NCI-H1092 treated with DMSO at 0.1 percent for 48 hours (cell line): ENCODE data around the gene SCNN1A.
"Not testable (repeated sequence)": the region's sequence is repeated elsewhere in the genome, so short reads cannot be mapped to it uniquely, and the experiment has no call there.

ENCODE experiments used
- DNase-seq: peaks from one replicate; lab custom pipeline; 2025; lab: John Stamatoyannopoulos, UW

The SCNN1A gene

GRCh38 chr12:6347367-6348338 is 27.7 kb downstream of the SCNN1A start:
- DNase-seq = no peak

DNA sequence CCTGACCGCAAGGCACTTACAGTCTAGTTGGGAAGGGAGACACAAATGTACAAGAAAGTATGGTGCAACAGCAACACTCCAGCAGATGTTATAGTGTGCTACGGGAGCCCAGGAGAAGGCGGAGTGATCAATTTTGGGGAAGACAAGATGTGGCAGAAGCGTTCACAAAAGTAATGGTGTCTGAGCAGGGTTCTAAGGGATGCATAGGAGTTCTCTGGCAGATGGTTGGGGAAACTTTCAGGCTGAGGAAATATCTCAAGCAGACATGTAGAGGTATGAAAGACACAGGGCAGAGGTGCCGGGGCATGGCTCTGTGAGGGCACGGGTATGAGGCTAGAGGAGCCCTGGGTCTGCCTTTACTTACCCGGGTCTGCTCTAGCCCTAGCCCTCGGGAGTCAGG is 28.4 kb downstream of the SCNN1A start:
- no peak for DNase-seq

DNA sequence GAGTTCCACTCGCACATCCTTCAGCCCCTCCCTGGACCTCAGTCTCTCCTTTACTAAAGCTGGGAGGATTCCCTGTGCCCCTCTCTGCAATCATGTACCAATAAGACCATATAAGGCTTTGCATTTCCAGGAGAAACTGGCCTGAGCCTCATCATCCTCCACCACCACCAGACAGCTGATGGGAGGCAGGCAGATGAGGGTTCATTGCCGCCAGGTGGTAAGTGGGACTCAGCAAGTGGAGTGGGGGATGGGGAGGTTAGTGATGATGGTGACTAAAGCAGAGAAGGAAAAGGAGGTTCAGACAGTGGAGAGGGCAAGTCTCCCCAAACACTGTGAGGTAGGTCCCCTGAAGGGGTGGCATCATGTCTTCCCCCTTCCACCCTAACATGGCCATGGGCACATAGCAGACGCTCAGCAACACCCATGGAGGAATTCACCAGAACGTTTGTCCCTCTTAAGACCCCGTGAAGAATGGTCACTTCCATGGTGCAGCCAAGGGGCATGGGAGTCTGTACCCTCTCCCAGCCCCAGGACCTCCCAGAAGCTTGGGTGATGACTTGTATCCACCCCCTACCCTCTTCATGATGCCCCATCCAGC is 29.0 kb downstream of the SCNN1A start:
- no peak for DNase-seq

- DNase-seq = no peak
Measured at GRCh38 chr12:6345319-6346091, 29.9 kb downstream of the SCNN1A start.

GRCh38 chr12:6344101-6344660 is 31.2 kb downstream of the SCNN1A start:
- not testable (repeated sequence) for DNase-seq

GRCh38 chr12:6343518-6343917 is 31.8 kb downstream of the SCNN1A start:
- no peak for DNase-seq

GRCh38 chr12:6342140-6342889 is 33.0 kb downstream of the SCNN1A start:
- no peak for DNase-seq

DNA sequence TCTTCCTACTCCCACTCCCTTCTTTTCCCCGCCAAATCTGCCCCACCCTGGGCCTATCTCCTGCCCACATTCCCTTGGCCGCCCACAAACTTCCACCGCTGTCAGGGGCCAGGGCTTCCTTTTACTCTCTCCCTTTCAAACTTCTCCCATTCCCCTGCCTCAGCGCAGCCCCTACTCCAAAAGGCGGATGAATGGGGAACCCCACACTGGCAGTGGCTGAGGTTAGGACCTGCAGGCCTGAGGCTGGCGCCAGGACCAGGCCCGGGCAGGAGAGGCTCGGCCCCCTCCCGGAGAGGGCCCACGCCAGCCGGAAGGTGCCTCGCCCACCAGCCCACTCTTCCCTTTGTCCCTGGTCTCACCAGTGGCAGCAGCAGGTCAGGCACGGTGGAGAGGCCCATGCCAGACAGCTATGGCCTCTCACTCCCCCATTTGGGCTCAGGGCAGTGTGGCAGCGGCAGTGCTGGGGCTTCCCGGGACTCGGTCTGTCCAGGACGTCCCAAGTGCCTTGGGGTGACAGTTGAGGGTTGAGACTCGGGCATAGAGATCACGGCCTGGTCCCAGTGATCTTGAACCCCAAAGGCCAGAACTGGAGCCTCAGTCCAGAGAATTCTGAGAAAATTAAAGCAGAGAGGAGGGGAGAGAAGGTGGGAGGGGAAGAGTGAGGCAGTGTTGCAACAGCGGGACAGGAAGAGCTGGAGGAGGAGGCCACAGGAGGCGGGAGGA is 33.8 kb downstream of the SCNN1A start, which contains the start of gene TNFRSF1A:
Gene TNFRSF1A, minus strand, starts transcription at position 660 of the 723 bp plus-strand sequence. Its CDS starts 262 bp downstream, at position 398.
- no peak for DNase-seq

DNA sequence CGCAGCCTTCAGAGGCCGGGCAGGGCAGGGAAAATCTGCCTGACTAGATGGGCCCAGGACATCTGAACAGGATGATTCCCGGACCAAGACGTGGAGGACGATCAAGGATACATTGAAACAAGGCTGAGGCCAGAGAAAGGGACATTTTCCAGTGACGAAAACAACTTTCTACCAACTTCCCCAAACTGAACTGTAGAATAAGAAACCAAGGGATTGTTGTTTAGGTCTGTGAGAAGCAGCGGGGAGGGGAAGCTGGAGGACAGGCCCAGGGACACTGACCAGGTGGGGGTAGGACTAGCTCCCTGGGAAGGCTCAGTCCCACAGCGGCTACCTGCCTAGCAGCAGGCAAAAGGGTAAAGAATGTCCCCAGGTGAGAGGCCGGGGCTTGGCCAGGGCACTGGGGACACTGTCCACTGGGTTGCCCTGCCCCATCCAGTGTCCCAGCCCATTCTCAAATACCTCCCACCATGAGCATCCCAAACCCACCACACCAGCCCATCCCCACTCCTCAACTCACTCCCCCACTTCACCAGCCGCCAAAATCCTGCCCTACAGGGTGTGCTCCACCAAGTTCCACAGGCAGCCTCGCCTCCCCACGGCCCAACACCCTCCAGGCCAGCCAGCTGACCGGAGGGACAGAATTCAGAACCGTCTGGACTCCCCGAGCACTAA is 34.5 kb downstream of the SCNN1A start:
- no peak for DNase-seq

- DNase-seq = no peak
Measured at GRCh38 chr12:6340032-6340638, 35.2 kb downstream of the SCNN1A start.

DNA sequence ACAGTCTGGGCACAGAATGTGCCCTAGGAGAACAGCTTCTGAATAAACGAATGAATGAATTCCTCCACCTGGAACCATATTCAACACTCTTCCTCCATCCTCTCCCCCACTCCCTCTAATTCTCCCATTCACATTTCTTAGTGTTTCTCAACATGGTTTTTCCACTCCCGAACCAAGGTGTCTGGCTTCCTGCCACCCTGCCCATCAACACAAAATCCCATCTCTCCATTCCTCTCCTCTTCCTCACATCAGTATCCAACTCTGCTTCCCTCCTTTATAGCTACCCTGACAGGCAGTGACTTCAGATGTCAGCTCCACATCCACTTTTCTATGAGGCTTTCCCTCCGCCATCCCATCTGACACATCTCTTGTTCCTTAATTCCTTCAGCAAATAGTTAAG is 36.4 kb downstream of the SCNN1A start:
- no peak for DNase-seq

DNA sequence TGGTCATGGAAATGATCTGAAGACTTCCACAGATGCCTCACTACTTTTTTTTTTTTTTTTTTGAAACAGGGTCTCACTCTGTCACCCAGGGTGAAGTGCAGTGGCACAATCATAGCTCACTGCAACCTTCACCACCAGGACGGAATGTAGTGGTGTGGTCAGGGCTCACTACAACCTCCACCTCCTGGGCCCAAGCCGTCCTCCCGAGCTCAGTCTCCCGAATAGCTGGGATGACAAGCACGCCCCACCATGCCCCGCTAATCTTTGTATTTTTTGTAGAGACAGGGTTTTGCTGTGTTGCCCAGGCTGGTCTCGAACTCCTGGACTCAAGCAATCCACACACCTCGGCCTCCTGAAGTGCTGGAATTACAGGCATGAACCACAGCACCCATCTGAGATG is 36.8 kb downstream of the SCNN1A start:
- DNase-seq = not testable (repeated sequence)

DNA sequence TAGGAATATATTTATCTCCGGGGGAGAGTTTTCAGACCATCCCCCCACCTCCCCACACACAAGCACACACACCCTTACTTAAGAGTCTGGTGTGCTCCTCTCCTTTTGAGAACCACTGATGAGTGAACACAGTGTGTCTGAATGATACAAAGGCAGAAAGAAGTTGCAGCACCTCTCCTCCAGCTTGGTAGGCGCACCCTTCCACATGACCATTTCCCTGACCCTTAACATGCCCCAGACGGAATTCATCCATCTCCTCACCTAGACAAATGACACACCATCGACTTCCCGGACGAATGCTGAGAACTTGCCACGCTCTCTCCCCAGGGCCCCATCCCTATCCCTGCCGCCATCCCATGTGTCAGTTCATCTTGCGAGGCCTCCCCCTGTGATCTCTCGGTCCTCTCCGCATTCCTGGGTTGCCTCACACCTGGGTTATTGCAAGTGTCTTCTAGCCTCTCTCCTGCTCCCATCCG is 37.4 kb downstream of the SCNN1A start:
- DNase-seq = no peak

- DNase-seq = no peak
Measured at GRCh38 chr12:6336889-6337853, 38.2 kb downstream of the SCNN1A start.

- DNase-seq = no peak
Measured at GRCh38 chr12:6336079-6336888, 39.1 kb downstream of the SCNN1A start.

DNA sequence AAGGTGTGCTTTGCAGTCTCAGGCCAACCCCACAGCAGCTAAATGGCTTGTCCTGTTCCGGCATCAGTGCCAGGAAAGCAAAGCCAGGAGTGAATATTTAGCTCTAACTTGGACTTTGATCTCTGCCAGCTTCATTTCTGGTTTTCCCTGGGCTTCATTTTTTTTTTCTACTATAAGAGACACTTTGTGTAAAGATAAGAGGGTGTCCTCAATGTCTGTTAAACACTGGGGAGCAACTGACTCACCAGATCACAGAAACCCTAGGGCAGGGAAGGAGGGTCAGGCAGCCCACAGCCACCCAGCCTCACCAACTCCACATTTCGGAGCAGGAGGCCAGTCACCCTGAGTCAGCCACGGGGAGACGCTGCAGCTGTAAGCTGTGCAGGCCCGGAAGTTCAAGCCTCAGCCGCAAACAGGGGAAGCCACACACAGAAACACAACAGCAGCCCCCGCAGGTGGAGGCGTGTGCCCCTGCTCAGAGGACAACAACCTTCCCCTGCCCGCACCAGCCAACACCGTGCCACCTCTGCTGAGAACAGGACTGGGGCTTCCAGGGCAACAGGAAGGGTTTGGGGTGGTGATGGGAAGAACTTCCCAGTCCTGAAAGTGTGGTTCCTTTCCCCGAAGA is 39.8 kb downstream of the SCNN1A start:
- no peak for DNase-seq

GRCh38 chr12:6334940-6335450 is 40.4 kb downstream of the SCNN1A start:
- DNase-seq = no peak
